Body of pancreas (tissue), 4 donors: Measurements from ENCODE around the gene IL18. TPM values are rescaled to one million over a fixed set of nuclear protein-coding genes. Genes with fewer than 3 reads are reported as not detected.

Experiments used
- ATAC-seq: fragments of 150-250 bp; one replicate; pipeline ENCODE4 v1.9.1; 2016
- DNase-seq, 4 donors: peaks; one replicate each; pipeline ENCODE4 v3.0.0-alpha.2; 2019
- H3K27ac ChIP-seq, 4 donors: fragments of 200-600 bp; sonication (generic); 1 replicate in 3 of 4; 2 replicates in 1 of 4; pipeline versions ENCODE4 v1.5.1 to v1.6.1; 2016 to 2019; ENCODE audit warnings: mild to moderate bottlenecking in 1 of 4, mixed read lengths in 1 of 4, moderate library complexity in 1 of 4
- H3K27me3 ChIP-seq, 2 donors: fragments of 200-600 bp; sonication (generic); one replicate each; pipeline ENCODE4 v1.6.0; 2016; ENCODE audit warnings: mild to moderate bottlenecking in 1 of 2
- H3K36me3 ChIP-seq, 2 donors: fragments of 200-600 bp; sonication (generic); replicated peaks in 1 of 2; 2 replicates each; pipeline ENCODE4 v1.5.1; 2016; ENCODE audit warnings: low read depth in 2 of 2; ENCODE audit not compliant: insufficient read depth in 1 of 2
- H3K4me1 ChIP-seq: fragments of 200-600 bp; sonication (generic); one replicate; pipeline ENCODE4 v1.6.0; 2016
- H3K4me3 ChIP-seq, 2 donors: fragments of 200-600 bp; sonication (generic); 1 replicate in 1 of 2; 2 replicates in 1 of 2; pipeline ENCODE4 v1.5.1; 2016 to 2019
- H3K9me3 ChIP-seq, 3 donors: fragments of 200-600 bp; sonication (generic); 1 replicate in 2 of 3; 2 replicates in 1 of 3; pipeline ENCODE4 v1.5.1; 2016
- CTCF ChIP-seq, 7 experiments: fragments of 450-650 bp in 4 of 7; fragments of 200-600 bp in 3 of 7; sonication (generic) in 3 of 7; IDR thresholded peaks; one replicate each; pipeline ENCODE4 v1.5.1; 2016 to 2019; ENCODE audit warnings: antibody characterized with exemption in 7 of 7
- POLR2A ChIP-seq, 3 donors: fragments of 450-650 bp; IDR thresholded peaks; one replicate each; pipeline ENCODE4 v1.6.1; 2016; ENCODE audit warnings: antibody characterized with exemption in 3 of 3, mild to moderate bottlenecking in 2 of 3
- WGBS, 2 donors: methylation state at CpG; one replicate each; pipeline ENCODE4 v1.1.5; 2017; 5-methylcytosine and 5-hydroxymethylcytosine counted together
- intact Hi-C: fragments of 100-400 bp; cut with DNase I; formaldehyde crosslinking; loops from one replicate; pipeline ENCODE4 v1.15.1; 2023
- total RNA-seq, 2 donors: library from RNA; depleted of rRNA; stranded (reverse); fragments of >200 nt; gene quantifications; one replicate each; pipeline ENCODE4 v1.1.0, GENCODE V29; 2016

The IL18 gene
- total RNA-seq, 2 donors from 2014 or later, result 3.3 to 22.8 TPM

- ATAC-seq, result no peak
- intact Hi-C loops, result no loop called here
- H3K27ac ChIP-seq, result no peak overlapping the region
- 28 to 50% methylated on average over 1 of the region's 1 CpG for WGBS, 2 donors
- no peaks in the 10 kb centered on the region for H3K9me3 ChIP-seq
- TF ChIP-seq CTCF (IDR thresholded peaks at IDR 0.05), result no peak
- no peak for TF ChIP-seq POLR2A (IDR thresholded peaks at IDR 0.05)
- no peak for DNase-seq
- H3K4me3 ChIP-seq, result no peak overlapping the region
- no peaks in the 10 kb centered on the region for H3K36me3 ChIP-seq
- H3K4me1 ChIP-seq, result no peaks in the 10 kb centered on the region
- H3K27me3 ChIP-seq, result no peaks in the 10 kb centered on the region
Measured at GRCh38 chr11:112161012-112161411, 2.9 kb downstream of the IL18 start.

- intact Hi-C loops, result no loop called here
Measured at GRCh38 chr11:112160091-112160848, 3.6 kb downstream of the IL18 start.

GRCh38 chr11:112159098-112160065 lies 4.5 kb downstream of the IL18 start:
- H3K4me1 ChIP-seq, result peaks cover 6% of the 10 kb centered on the region
- no peak overlapping the region for H3K4me3 ChIP-seq
- 81 to 84% methylated on average over 7 of the region's 7 CpGs for WGBS, 2 donors
- TF ChIP-seq CTCF (IDR thresholded peaks at IDR 0.05) (no peak), POLR2A (IDR thresholded peaks at IDR 0.05) (no peak)
- DNase-seq (no peak), ATAC-seq (no peak)
- H3K27ac ChIP-seq, result peak overlapping the region in 1 of 4 donors; percentile 60
- no peaks in the 10 kb centered on the region for H3K9me3 ChIP-seq
- intact Hi-C loops, result no loop called here
- no peaks in the 10 kb centered on the region for H3K36me3 ChIP-seq
- no peaks in the 10 kb centered on the region for H3K27me3 ChIP-seq

More at GRCh38 chr11:112160091-112160848, 3.6 kb downstream of the IL18 start:
- 64 to 69% methylated on average over 2 of the region's 2 CpGs for WGBS, 2 donors
- Histone ChIP-seq H3K4me3 (no peak overlapping the region), H3K27ac (peak overlapping the region in 1 of 4 donors; percentile 60), H3K27me3 (no peaks in the 10 kb centered on the region), H3K36me3 (no peaks in the 10 kb centered on the region), H3K9me3 (no peaks in the 10 kb centered on the region), H3K4me1 (no peaks in the 10 kb centered on the region)
- no peak for ATAC-seq
- no peak for DNase-seq
- TF ChIP-seq POLR2A (IDR thresholded peaks at IDR 0.05), result no peak

- DNase-seq, result peak; percentile 40 to 79 (median 56)
- Histone ChIP-seq H3K4me1 (peaks cover 10% of the 10 kb centered on the region), H3K36me3 (no peaks in the 10 kb centered on the region), H3K9me3 (no peaks in the 10 kb centered on the region), H3K27me3 (no peaks in the 10 kb centered on the region), H3K4me3 (no peak overlapping the region), H3K27ac (peak overlapping the region; percentile 53 to 83 (median 76))
- intact Hi-C loops, result no loop called here
- ATAC-seq, result peak; percentile 96
- 51 to 55% methylated on average over 4 of the region's 4 CpGs for WGBS, 2 donors
- no peak for TF ChIP-seq POLR2A (IDR thresholded peaks at IDR 0.05)
- TF ChIP-seq CTCF (IDR thresholded peaks at IDR 0.05), result no peak
Measured at GRCh38 chr11:112156956-112157766, 6.7 kb downstream of the IL18 start.
